ENCODE measurements around the gene TEX2. TPM values are rescaled to one million over a fixed set of nuclear protein-coding genes. Genes with fewer than 3 reads are reported as not detected.
A peak's percentile ranks its signal among the peaks of the same experiment; 100 is the strongest.

The TEX2 gene
- total RNA-seq, 1 experiment from 2014 or later, result 10.8 TPM

GRCh38 chr17:64264891-64265290 lies 1.8 kb upstream of the TEX2 start:
- CTCF ChIA-PET, result no interaction called here
- TF ChIP-seq SMAD3 (CRISPR knock-in tag; IDR thresholded peaks at IDR 0.05; ENCODE audit: borderline replicate concordance) (no peak), STAT6 (CRISPR knock-in tag; conservative IDR thresholded peaks at IDR 0.05; ENCODE audit: low read depth) (no peak), FOXP1 (CRISPR knock-in tag; IDR thresholded peaks at IDR 0.05; ENCODE audit: borderline replicate concordance) (no peak), NR3C1 (CRISPR knock-in tag; conservative IDR thresholded peaks at IDR 0.05; ENCODE audit: low read depth) (no peak), ZNF138 (CRISPR knock-in tag; conservative IDR thresholded peaks at IDR 0.05) (no peak), E2F5 (CRISPR knock-in tag; IDR thresholded peaks at IDR 0.05) (no peak), ESRRA (CRISPR knock-in tag; IDR thresholded peaks at IDR 0.05; ENCODE audit: borderline replicate concordance) (no peak), TCF7 (CRISPR knock-in tag; IDR thresholded peaks at IDR 0.05; ENCODE audit: low read depth) (no peak), RELA (CRISPR knock-in tag; IDR thresholded peaks at IDR 0.05; ENCODE audit: borderline replicate concordance) (no peak), ZNF423 (CRISPR knock-in tag; IDR thresholded peaks at IDR 0.05) (no peak), FOXK1 (CRISPR knock-in tag; IDR thresholded peaks at IDR 0.05) (no peak)

GRCh38 chr17:64262198-64262999 lies 661 bp downstream of the TEX2 start:
- ATAC-seq (0 out of 2 replicates have a peak, but pooled peaks have one; percentile 2), DNase-seq (ENCODE audit: low spot score) (peak; percentile 28)
- Mint-ChIP-seq H3K27ac (no peak overlapping the region), H3K9me3 (no peaks in the 10 kb centered on the region), H3K36me3 (no peaks in the 10 kb centered on the region), H3K27me3 (ENCODE audit: low read depth) (peaks cover 34% of the 10 kb centered on the region), H3K4me1 (peaks cover 13% of the 10 kb centered on the region), H3K4me3 (peak overlapping the region; percentile 83)
- TF ChIP-seq SMAD3 (CRISPR knock-in tag; IDR thresholded peaks at IDR 0.05; ENCODE audit: borderline replicate concordance), result no peak
- no peak for TF ChIP-seq NFATC4 (CRISPR knock-in tag; IDR thresholded peaks at IDR 0.05)
- no peak for TF ChIP-seq USF2 (CRISPR knock-in tag; IDR thresholded peaks at IDR 0.05)
- no peak for TF ChIP-seq TCF7 (CRISPR knock-in tag; IDR thresholded peaks at IDR 0.05; ENCODE audit: low read depth)
- TF ChIP-seq GRHL2 (CRISPR knock-in tag; IDR thresholded peaks at IDR 0.05; ENCODE audit: insufficient replicate concordance, severe bottlenecking), result no peak
- no peak for TF ChIP-seq ZNF425 (CRISPR knock-in tag; conservative IDR thresholded peaks at IDR 0.05)
- TF ChIP-seq STAT6 (CRISPR knock-in tag; conservative IDR thresholded peaks at IDR 0.05; ENCODE audit: low read depth), result no peak
- no peak for TF ChIP-seq ZNF281 (CRISPR knock-in tag; IDR thresholded peaks at IDR 0.05)
- ChIA-PET POLR2A (interaction anchor here (0.5 to 2.4 kb wide), 2 partner anchors 117 to 1943 kb away, joined by 4 to 11 read pairs; no protein-coding TSS in a partner anchor), CTCF (interaction anchor here (1.1 to 2.0 kb wide), 3 partner anchors 108 to 156 kb away, joined by 3 to 5 read pairs (median 3); no protein-coding TSS in a partner anchor)

More at GRCh38 chr17:64264891-64265290, 1.8 kb upstream of the TEX2 start:
- POLR2A ChIA-PET, result interaction anchor here (0.7 kb wide), 1 partner anchor 170 kb away, joined by 12 read pairs; no protein-coding TSS in a partner anchor
- DNase-seq (ENCODE audit: low spot score) (no peak), ATAC-seq (no peak)
- H3K9me3 Mint-ChIP-seq, result peaks cover 5% of the 10 kb centered on the region; the same call in 1 of the 2 replicates
- no peak overlapping the region for H3K4me3 Mint-ChIP-seq
- H3K36me3 Mint-ChIP-seq, result no peaks in the 10 kb centered on the region
- H3K4me1 Mint-ChIP-seq, result peaks cover 18% of the 10 kb centered on the region
- peaks cover 45% of the 10 kb centered on the region for H3K27me3 Mint-ChIP-seq (ENCODE audit: low read depth)
- H3K27ac Mint-ChIP-seq, result no peak overlapping the region

Measured in WTC11 (cell line).